IPS DF 4.7 (cell line): ENCODE measurements around the gene ST8SIA5.
"Not testable (repeated sequence)": the region's sequence is repeated elsewhere in the genome, so short reads cannot be mapped to it uniquely, and the experiment has no call there.

Source experiments
- DNase-seq: peaks from one replicate; pipeline ENCODE4 v3.0.0-alpha.2; 2013; ENCODE audit warnings: low spot score; ENCODE audit errors: extremely low read depth

ST8SIA5 gene, protein sequence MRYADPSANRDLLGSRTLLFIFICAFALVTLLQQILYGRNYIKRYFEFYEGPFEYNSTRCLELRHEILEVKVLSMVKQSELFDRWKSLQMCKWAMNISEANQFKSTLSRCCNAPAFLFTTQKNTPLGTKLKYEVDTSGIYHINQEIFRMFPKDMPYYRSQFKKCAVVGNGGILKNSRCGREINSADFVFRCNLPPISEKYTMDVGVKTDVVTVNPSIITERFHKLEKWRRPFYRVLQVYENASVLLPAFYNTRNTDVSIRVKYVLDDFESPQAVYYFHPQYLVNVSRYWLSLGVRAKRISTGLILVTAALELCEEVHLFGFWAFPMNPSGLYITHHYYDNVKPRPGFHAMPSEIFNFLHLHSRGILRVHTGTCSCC

GRCh38 chr18:46756559-46757201 is at the start of gene ST8SIA5:
Gene ST8SIA5 (minus strand): TSS chr18:46757053. CDS start chr18:46756508, 545 bp downstream.
- DNase-seq: no peak

- DNase-seq: not testable (repeated sequence)
Observed at GRCh38 chr18:46795945-46796344, 39.1 kb upstream of the ST8SIA5 start.

GRCh38 chr18:46794607-46795006 is 37.8 kb upstream of the ST8SIA5 start:
- DNase-seq: no peak

GRCh38 chr18:46793565-46793964 is 36.7 kb upstream of the ST8SIA5 start:
- DNase-seq: no peak

DNA sequence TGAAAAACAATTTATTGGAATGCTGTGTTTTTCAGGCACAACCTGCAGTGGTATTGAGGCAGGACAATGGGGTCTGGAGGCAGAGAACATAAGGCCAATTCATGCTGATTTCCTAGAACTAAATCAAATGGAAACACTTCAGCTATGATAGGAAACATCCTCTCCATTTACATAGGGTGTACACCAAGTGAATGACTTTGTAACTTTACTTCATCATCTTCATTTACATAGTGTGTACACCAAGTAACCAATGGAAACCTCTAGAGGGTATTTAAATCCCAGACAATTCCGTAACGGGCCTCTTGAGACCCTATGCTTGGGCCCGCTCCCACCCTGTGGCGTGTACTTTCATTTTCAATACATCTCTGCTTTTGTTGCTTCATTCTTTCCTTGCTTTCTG is 32.2 kb upstream of the ST8SIA5 start:
- DNase-seq: no peak

DNA sequence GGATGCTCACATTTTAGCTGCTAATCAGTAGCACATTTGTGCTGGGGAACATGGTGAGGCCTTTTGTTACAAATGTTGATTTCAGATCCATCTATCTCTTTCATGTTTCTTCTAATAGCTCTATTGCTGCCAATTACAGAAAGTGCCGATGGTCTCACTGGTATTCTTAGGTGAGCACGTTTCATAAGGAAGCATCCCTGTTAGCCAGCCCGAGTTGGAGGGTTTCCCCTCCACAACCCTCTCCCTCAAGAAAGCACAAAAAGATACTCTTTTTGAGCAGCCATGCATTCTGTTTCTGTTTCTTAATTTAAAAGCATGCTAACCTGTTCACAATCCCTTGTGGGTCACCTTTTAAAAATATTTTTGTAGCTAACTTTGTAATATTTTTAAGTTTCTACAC is 30.8 kb upstream of the ST8SIA5 start:
- no peak for DNase-seq

DNA sequence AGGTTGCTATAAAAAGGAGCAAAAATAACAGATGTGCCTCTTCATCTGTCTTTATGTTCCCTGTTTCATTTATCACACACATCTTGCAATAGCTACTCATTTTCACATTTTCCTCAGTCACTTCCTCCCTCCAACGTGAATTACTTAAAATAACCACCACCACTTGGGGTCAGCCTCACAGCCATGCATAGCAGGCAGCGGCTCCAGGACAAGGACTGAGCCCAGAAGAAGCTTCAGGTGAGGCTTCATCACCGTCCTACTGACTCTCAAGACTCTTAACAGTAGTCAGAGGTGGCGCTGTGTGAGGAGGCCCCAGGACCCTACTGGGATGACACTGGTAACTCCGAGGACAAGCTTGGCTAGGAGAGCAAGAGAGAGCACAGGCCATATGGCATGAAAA is 15.5 kb upstream of the ST8SIA5 start:
- DNase-seq: no peak

GRCh38 chr18:46771141-46771540 is 14.3 kb upstream of the ST8SIA5 start:
- no peak for DNase-seq

DNA sequence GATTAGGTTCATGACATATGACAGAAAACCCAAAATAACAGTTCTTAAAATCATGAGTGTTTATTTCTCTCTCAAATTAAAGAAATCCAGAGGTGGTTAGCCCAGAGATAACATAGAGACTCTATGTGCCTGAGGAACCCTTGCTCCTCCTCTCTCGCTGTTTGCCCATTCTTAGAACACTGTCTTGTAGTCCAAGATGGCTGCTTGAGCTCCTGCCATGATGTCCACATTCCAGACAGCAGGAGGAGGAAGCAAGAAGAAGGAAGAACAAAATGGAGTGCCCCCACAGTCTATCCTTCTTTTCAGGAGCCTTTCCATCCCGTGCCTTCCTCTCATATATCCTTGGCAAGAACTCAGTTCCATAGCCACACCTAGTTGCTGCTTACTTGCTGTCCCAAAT is 13.9 kb upstream of the ST8SIA5 start:
- DNase-seq: no peak

- DNase-seq: no peak
Observed at GRCh38 chr18:46768166-46768921, 11.5 kb upstream of the ST8SIA5 start.

DNA sequence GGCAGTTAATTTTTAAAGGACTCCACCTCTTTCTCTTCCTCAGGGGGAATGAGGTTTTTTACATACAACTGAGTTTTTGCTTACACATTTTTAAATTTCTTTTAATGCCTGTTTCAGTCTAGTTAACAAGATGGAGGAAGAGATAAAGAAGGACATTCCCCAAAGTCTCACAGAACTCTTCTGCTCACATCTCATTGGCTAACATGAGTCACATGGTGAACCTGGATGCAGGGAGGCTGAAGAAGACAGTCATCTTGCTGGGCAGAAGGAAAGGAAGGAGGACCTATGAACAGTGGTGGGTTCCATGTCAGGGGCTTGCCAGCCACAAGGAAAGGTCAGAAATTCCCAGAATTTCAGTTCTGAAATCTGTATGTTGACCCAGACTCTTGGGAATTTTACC is 10.4 kb upstream of the ST8SIA5 start:
- DNase-seq: no peak

DNA sequence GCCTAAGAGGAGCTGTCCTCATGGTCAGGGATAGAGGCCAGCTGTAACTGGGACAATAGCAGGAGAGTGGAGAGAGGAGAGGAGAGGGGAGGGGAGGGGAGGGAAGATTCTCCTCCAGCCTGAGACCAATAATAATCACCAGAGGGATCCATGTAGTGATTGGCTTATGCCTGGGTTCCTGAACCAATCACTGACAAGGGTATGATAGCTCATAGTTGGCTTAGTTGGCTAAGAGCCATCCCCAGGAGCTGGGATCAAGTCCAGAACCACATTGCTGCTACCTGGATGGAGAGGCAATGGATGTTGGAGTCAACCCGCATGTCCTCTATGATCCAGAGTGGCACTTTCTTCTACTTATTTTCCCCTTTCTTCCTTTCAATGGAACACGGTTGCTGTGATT is 7.7 kb upstream of the ST8SIA5 start:
- DNase-seq: no peak

DNA sequence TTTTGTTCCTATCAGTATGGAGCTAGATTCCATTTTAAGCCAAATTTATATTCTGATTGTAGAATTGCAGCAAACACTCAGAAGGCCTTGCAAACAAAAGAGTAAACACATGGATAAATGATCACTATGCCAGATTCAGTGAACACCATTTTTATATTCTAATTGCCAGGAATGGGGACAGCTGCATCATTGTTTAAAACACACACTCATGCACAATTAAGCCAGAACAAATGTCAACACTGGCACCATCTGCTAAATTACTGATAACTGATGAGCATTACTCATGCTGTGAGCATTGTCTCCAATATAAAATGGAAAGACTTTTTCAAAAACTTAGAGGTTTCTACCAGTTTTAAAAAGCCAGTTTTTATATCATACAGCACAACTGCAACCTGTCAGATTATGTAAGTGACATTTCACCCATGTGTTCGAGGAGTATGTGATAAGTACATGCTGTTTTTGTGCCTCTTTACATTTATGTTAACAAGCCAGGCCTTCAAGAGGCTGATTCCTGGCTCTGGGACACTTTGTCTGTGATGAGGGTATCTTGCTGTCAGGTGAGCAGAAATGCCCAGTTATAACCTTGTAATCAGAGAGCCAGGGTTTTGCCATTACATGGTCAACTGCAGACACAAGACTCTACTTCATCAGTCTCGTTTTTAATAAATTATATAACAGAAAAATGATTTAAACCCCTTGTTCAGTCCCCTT is 4.4 kb upstream of the ST8SIA5 start:
- no peak for DNase-seq

DNA sequence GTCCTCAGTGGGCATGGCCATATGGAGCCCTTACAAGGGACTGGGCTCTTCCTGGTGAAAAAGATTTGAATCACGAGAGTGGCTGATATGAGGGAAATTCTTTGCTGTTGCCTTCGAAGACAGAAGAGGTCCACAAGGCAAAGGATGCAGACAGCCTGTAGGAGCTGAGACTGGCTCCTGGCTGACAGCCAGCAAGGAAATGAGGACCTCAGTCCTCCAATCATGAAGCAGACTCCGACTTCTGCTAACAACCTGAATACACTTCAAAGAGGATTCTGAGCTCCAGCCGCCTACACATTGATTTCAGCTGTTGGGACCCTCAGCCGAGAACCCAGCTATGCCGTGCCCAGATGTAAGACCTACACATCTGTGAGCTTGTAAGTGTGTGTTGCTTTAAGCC is 3.0 kb upstream of the ST8SIA5 start:
- no peak for DNase-seq

- DNase-seq: no peak
Observed at GRCh38 chr18:46756025-46756558, 761 bp downstream of the ST8SIA5 start.

GRCh38 chr18:46755315-46756024 is 1.4 kb downstream of the ST8SIA5 start:
- DNase-seq: no peak

DNA sequence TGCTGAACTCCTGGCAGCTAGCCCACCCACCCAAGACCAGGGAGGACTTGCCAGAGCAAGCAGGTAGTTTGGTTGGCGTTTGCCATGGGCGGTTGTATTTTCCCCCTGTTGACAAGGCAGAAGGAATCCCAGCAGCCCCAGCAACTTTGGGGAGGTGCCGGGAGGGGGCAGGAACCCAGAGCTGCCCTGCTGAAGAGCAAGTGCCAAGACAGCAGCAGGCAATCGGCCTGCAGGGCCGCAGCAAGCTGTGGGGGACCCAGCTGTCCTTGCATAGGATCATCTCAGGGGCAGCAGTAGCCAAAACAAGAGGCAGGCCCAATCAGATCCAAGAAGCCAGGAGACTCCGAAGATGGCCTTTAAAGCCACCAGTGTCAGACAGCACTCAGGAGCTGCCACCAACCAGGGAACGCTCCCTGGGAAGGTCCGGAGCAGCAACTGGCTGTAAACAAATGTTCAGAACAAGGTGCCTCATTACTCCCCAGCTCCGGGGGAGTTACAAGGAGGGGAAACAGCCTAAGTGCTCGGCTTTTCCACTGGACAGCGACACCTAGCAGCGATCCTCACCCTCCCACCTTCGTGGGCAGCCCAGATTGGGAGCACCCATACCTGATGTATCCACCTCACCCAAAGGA is 2.1 kb downstream of the ST8SIA5 start:
- no peak for DNase-seq

GRCh38 chr18:46754188-46754587 is 2.7 kb downstream of the ST8SIA5 start:
- no peak for DNase-seq

- no peak for DNase-seq
Observed at GRCh38 chr18:46751882-46752281, 5.0 kb downstream of the ST8SIA5 start.

GRCh38 chr18:46750626-46751025 is 6.2 kb downstream of the ST8SIA5 start:
- DNase-seq: no peak
